Measurements from ENCODE around the gene FLYWCH2. TPM values are rescaled to one million over a fixed set of nuclear protein-coding genes. Genes with fewer than 3 reads are reported as not detected.

The FLYWCH2 gene
- total and polyA plus RNA-seq, 9 of the 15 experiments (the other 6 are each of a cell fraction or from before 2014, with no cell fraction given) = 0.70 to 55.5 (median 7.6) TPM

- peak; percentile 93 for TF ChIP-seq RB1 (IDR thresholded peaks at IDR 0.05; ENCODE audit: low read depth)
Measured at GRCh38 chr16:2874912-2875362, 8.1 kb upstream of the FLYWCH2 start (continued).

DNA sequence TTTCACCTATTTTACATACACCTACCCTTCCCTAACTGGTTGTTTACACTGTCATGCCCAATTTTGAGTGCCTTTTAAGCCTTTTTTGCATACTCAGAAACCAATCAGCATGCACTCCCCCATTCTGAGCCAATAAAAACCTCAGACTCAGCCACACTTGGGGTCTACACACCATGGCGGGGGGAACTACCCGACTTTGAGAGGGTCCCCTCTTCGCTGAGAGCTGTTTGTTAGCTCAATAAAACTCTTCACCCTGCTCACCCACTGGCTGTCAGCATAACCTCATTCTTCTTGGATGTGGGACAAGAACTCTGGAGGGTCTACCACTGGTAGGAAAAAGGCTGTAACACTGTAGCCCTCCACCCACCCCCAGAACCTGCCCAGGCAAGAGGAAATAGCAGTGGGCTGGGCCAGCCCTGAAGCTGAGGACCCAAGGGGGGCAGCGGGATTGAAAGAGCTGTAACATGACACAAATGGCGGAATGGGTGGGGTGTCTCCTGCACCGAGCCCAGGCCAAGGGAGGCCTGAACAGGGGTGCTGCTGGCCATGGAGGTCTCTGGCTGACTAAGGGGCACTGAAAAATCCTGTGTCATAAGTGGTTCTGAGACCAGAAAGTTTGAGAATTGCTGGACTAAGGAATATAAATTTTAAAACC, 3.0 kb upstream of the FLYWCH2 start:
- BruUV-seq (replicated peaks) = no TSS peak
- no peak for DNase-seq (ENCODE audit: extremely low read depth in 1 of 4, low spot score in 3 of 4)
- Histone ChIP-seq H3K27me3 (ENCODE audit: control insufficient read depth in 2 of 2, insufficient read depth in 2 of 2, low read length in 2 of 2) (no peaks in the 10 kb centered on the region), H3K9me3 (replicated peaks; ENCODE audit: control insufficient read depth, insufficient read depth, low read depth, low read length) (peaks cover 6% of the 10 kb centered on the region), H3K9ac (ENCODE audit: insufficient read depth in 1 of 2, low read depth in 2 of 2, low read length in 2 of 2) (no peak overlapping the region), H3K27ac (ENCODE audit: extremely low read depth, low read depth, low read length) (no peak overlapping the region), H3K79me2 (ENCODE audit: control insufficient read depth, insufficient read depth, low read length) (peaks cover 6% of the 10 kb centered on the region; the same call in 2 of the 3 replicates), H3K4me2 (ENCODE audit: insufficient read depth, low read length) (no peak overlapping the region), H3K9me1 (ENCODE audit: control insufficient read depth, insufficient read depth, low read length) (no peaks in the 10 kb centered on the region), H2AFZ (ENCODE audit: low read depth, low read length) (no peak overlapping the region), H3K4me3 (no peak overlapping the region), H3K4me1 (replicated peaks in 1 of 2; ENCODE audit: control insufficient read depth in 2 of 2, insufficient read depth in 2 of 2, low read length in 2 of 2) (peaks cover 0 to 29% of the 10 kb centered on the region in 2 experiments; a peak in 3 of 5 replicates), H4K20me1 (replicated peaks; ENCODE audit: control insufficient read depth, insufficient read depth, low read length) (no peaks in the 10 kb centered on the region), H3K36me3 (ENCODE audit: control insufficient read depth, insufficient read depth, low read length) (no peaks in the 10 kb centered on the region)
- TF ChIP-seq ZFP36 (IDR thresholded peaks at IDR 0.05; ENCODE audit: low read depth, low read length, partially characterized antibody) (peak; percentile 14), TRIM24 (IDR thresholded peaks at IDR 0.05) (0 out of 4 replicates have a peak, but pooled peaks of 1 of the 2 experiments have one; percentile 25), ZBTB7A (IDR thresholded peaks at IDR 0.05; ENCODE audit: borderline replicate concordance, control insufficient read depth, low read depth, low read length) (0 out of 2 replicates have a peak, but pooled peaks have one; percentile 51), TRIM28 (IDR thresholded peaks at IDR 0.05) (peak; percentile 82; the same call in 1 of the 2 replicates), PTBP1 (IDR thresholded peaks at IDR 0.05; ENCODE audit: low read depth, low read length) (no peak)
- ChIA-PET CTCF (ENCODE audit: low intra/inter-chr PET ratio) (no interaction called here), POLR2A (interaction anchor here (0.6 to 1.6 kb wide), 3 partner anchors 11 to 27 kb away, joined by 3 to 5 read pairs (median 3); no protein-coding TSS in a partner anchor)
- ATAC-seq = no peak
- in situ Hi-C loops (cut with MboI) = no loop called here
- intact Hi-C loops (cut with micrococcal nuclease) = no loop called here
- FAIRE-seq = no peak
- 41% methylated on average over 6 of the region's 6 CpGs for WGBS (ENCODE audit: insufficient coverage, low coverage, missing lambda C conversion rate)
